H7 (cell line): ENCODE measurements around the gene P3H1. TPM values are rescaled to one million over a fixed set of nuclear protein-coding genes. Genes with fewer than 3 reads are reported as not detected.
"Not testable (repeated sequence)": the region's sequence is repeated elsewhere in the genome, so short reads cannot be mapped to it uniquely, and the experiment has no call there.

Experiments
- DNase-seq: peaks from one replicate; pipeline ENCODE4 v3.0.0; 2012
- H3K27me3 ChIP-seq: 2 replicates; pipeline ENCODE4 v1.6.0; 2011; ENCODE audit warnings: mild to moderate bottlenecking, low read length; ENCODE audit not compliant: control insufficient read depth, insufficient read depth
- H3K36me3 ChIP-seq: replicated peaks from 2 replicates; pipeline ENCODE4 v1.5.1; 2011; ENCODE audit warnings: low read length; ENCODE audit not compliant: control insufficient read depth, insufficient read depth
- H3K4me3 ChIP-seq: 2 replicates; pipeline ENCODE4 v1.5.1; 2011; ENCODE audit warnings: low read depth, mild to moderate bottlenecking, control low read depth, low read length, moderate library complexity; ENCODE audit not compliant: insufficient read depth
- total RNA-seq: library from RNA; depleted of rRNA; stranded (reverse); fragments of >200 nt; shearing (Covaris generic); gene quantifications from 2 replicates; pipeline ENCODE4 v1.2.3, GENCODE V29; 2014

Gene P3H1
- total RNA-seq, 1 experiment from 2014 or later = 139 TPM

DNA sequence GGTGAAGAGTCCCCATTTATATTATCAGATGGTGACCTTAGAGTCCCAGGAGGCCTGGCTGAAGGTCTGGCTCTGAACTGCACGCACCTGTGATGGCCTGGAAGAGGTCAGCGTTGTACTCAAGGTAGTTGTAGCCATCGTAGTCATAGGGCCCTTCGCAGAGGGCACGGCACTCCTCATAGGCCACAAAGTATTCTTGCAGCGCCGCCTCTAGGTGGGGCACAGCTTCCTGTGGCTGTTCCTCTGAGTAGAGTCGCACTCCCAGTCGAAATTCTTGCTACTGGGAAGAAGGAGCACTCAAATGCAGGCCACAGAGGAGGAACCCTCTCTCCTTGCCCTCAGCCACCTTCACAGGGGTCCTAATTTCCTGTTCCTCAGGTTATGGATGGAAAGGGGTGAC lies 7.7 kb downstream of the P3H1 start:
- no peak overlapping the region for H3K4me3 ChIP-seq
- H3K27me3 ChIP-seq = no peaks in the 10 kb centered on the region
- H3K36me3 ChIP-seq = peaks cover 30% of the 10 kb centered on the region
- DNase-seq = peak; percentile 59

DNA sequence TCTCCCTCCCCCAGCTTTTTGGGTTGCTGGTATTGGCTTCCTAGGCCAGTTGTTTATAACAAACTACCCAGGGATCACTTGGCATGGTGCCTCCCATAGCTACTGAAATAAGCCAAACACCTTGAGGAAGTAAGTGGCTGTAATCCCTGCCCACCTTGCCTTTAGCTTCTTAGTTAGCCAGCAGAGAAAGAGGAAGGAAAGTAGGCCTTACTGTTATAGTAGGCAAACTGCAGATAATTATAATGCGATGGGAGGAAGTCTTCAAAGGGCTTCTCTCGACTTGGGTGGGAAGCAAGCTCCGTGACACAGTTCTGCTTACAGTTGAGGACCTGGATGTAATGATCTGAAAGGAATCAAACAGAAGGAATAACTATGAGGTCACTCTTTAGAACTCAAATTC lies 8.2 kb downstream of the P3H1 start:
- Histone ChIP-seq H3K36me3 (peaks cover 33% of the 10 kb centered on the region), H3K27me3 (no peaks in the 10 kb centered on the region), H3K4me3 (no peak overlapping the region)
- DNase-seq = no peak

- Histone ChIP-seq H3K36me3 (peaks cover 35% of the 10 kb centered on the region), H3K27me3 (no peaks in the 10 kb centered on the region), H3K4me3 (no peak overlapping the region)
- no peak for DNase-seq
These were observed 8.9 kb downstream of the P3H1 start for GRCh38 chr1:42757892-42758275.

DNA sequence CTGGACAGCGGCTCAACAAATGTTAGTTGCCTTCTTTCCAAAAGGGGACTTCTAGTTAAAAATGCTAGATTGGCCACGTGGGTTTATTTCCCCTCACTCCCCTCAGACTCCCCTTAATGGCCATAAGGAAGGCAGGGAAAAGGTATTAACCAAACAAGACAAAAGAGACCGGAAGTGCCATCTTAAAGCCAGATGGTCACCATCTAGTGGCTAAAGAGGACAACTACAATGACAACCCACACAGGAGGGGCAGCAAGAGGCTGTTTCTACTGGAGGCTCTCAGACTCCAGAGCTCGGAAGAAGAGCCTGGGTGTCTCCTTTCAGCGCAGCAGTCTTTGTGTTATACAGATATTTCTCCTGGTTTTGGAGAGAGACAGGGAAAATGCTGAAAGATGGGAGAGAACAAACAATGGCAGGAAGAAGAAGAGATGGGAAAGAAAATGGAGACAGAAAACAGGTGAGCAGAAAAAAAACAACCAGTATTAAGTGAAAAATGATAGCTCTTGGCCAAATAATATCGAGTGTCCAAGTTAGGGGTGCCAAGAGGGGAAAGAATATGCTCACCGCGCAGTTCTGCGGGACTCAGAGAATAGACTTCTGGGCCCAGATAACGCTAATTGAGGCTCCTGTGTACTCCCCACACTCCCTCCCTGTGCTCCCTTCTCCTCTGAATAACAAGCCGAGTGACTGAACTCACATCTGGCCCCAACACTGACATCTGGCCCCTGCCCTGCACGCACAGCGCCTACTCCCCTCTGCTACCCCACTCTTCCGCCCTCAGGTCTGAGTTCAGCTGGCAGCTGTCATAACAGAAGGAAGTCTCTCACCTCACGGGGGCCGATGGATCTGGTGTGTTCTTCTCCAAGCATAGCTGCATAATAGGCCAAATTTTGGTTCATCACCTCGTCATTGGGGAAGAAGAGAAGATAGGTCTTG lies 9.6 kb downstream of the P3H1 start:
- Histone ChIP-seq H3K27me3 (no peaks in the 10 kb centered on the region), H3K4me3 (no peak overlapping the region), H3K36me3 (peaks cover 39% of the 10 kb centered on the region)
- DNase-seq = peak; percentile 80

- Histone ChIP-seq H3K4me3 (no peak overlapping the region), H3K36me3 (peaks cover 51% of the 10 kb centered on the region), H3K27me3 (no peaks in the 10 kb centered on the region)
- DNase-seq = no peak
These were observed 13.8 kb downstream of the P3H1 start for GRCh38 chr1:42753070-42753469.

DNA sequence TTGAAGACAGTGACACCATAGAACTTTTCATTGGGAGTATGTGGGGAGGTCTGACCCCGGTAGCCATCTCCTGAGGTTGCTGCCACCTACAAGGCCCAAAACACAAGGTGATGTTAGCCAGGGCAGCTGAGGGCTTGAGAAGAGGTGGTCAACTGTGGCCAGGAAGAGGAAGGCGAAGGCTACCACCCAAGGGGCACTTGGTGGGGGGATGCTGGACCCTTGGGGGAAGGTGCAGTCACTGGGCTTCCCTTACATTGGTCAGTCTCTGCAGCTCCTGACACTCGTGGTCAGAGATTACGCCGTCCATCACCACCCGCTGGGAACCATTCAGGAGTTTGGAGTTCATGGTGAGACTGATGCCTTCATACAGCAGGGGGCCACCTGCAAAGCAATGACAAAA lies 14.5 kb downstream of the P3H1 start:
- H3K36me3 ChIP-seq = peaks cover 50% of the 10 kb centered on the region
- DNase-seq = no peak
- H3K27me3 ChIP-seq = no peaks in the 10 kb centered on the region
- H3K4me3 ChIP-seq = no peak overlapping the region

DNA sequence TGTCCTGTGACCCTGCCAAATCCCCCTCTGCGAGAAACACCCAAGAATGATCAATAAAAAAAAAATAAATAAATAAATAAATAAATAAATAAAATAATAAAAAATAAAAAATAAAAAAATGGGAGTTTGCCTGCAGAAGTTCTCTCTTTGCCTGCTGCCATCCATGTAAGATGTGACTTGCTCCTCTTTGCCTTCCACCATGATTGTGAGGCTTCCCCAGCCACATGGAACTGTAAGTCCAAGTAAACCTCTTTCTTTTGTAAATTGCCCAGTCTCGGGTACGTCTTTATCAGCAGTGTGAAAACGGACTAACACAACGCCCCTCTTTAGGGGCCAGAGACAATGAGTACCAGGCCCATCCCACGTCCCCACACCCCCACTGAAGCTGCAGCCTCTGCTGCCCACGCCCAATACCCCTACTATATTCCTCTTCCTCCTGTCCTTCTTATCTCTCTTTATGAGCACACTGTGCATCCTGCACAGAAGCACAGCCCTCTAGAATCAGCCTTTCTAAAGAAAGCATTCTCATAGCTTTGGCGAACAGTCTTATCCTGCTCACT lies 15.2 kb downstream of the P3H1 start:
- not testable (repeated sequence) for H3K4me3 ChIP-seq, DNase-seq, H3K27me3 ChIP-seq
- peaks cover 52% of the 10 kb centered on the region for H3K36me3 ChIP-seq

DNA sequence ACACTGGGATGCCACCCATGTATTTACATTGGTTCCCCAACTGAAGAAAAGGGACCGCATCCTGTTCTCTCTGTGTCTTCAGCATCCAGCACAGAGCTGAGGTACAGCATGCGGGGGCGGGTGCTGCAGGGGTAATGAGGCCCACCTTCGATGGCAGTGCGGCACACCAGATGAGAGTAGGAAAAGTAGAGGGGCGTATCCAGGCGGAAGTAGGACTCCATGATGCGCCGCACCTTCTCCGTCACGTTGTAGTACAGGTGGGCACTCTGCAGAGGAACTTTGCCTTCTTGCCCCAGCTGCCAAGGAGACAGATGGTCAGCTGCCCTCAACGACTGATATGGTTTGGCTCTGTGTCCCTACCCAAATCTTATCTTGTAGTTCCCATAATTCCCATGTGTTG lies 16.8 kb downstream of the P3H1 start:
- DNase-seq = no peak
- H3K27me3 ChIP-seq = no peaks in the 10 kb centered on the region
- no peak overlapping the region for H3K4me3 ChIP-seq
- H3K36me3 ChIP-seq = peaks cover 47% of the 10 kb centered on the region

DNA sequence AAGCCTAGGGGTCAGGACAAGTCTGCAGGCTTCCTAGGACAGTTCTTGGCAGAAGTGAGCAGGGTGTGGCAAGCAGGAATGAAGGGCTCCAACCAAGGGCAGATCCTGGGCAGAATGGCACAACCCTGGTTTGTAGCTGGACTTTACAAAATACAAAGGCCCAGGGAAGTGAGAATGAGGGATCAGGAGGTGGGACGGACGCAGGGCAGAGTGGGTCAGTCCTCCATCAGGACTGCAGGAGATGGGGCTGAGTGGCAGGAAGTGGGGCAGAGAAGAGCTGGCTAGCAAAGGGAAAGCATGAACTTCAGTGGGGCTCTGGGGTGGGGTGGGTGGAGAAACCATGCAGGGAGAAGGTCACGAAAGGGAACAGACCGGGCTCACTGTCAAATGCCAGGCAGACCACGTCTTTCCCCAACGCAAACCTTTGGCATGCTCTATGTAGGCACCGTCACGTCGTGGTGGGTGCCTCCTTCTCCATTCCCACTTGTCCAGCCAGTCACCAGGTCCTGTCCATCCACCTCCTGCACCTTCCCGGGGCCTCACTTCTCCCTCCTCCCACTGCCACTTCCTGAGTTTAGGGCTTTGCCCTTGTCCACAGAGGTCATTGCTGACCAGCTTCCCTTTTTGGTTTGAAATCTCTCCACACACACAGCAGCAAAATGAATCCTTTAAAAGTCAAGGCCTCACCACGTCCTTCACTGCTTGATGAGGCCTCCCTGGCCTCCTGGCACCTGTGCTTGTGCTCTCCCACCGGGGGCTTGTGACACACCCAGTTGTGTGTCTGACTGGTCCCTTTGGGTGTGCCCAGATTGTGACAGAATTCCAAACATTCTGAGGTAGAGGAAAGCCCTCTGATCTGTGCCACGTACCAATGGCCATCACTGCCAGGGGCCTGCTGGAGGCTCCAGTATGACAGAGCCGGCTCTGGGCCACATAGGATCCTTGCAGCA lies 18.1 kb downstream of the P3H1 start:
- H3K27me3 ChIP-seq = no peaks in the 10 kb centered on the region
- DNase-seq = no peak
- H3K4me3 ChIP-seq = no peak overlapping the region
- H3K36me3 ChIP-seq = peaks cover 38% of the 10 kb centered on the region

DNA sequence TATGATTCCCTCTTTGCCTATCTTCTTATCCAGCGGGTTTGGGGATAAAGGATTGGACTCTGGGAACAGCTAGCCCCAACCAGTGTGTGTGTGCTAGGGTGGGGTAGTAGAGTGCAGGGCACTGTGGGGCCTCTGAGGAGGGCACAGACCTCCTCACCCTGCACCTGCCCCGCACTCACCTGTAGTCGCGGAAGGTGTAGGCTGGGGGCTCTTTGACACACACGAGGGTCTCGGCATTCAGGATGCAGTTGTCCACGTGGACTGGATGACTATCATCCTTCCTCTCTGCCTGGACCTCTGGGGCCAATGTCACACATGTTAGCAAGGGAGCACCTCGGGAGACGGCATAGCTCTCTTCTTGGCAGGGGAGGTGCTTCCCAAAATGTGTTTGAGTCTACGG lies 18.8 kb downstream of the P3H1 start:
- Histone ChIP-seq H3K4me3 (no peak overlapping the region), H3K36me3 (peaks cover 36% of the 10 kb centered on the region), H3K27me3 (no peaks in the 10 kb centered on the region)
- DNase-seq = no peak

GRCh38 chr1:42747125-42747524 lies 19.7 kb downstream of the P3H1 start:
- no peaks in the 10 kb centered on the region for H3K27me3 ChIP-seq
- no peak overlapping the region for H3K4me3 ChIP-seq
- DNase-seq = peak; percentile 87
- H3K36me3 ChIP-seq = peaks cover 29% of the 10 kb centered on the region

DNA sequence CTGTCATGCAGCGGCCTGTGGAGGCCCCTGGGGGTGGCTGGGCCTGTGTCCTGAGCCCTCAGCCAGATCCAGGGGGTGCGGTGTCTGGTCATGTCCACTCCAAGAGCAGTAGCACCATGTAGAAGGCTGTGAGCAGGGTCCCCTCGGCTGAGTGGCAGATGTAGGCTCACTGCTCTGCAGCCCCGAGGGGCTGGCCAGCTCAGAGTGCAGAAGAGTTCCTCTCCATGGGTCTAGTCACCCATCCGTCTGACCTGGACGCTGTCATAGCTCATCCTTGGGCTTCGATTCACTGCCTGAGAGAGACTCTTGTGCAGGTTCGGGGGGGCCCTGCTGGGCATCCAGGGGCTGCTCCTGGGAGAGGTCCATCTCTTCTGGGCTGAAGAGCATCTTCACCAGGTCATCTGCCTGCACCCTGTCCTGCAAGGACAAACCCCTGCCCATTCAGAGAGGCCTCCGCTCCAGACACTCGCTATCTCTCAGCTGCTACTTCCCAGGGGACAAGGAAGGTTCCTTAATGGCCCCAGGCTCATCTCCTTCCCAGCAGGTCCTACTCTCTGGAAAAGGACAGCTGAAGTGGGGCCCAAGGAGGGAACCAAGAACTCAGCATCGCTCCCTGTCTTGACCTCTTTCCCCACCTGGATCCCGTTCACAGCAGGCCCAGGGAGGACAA lies 20.3 kb downstream of the P3H1 start:
- no peak for DNase-seq
- H3K4me3 ChIP-seq = no peak overlapping the region

DNA sequence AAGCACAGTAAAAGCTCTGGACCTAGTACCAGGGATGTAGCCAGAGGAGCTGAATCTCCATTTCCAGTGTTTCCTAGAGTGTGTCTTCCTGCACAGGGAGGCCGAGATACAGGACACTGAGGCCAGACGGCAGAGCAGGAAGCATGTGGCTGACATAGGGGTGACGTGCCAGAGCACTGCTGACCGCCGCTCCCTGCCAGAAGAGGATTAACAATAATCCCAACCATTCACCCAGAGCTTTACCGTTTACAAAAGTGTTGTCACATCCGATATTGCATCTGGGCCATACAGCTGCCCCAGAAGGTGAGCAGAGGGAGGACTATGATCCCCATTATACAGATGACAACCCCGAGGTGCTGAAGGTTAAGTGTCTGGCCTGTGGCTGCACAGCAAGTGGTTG lies 21.0 kb downstream of the P3H1 start:
- Histone ChIP-seq H3K4me3 (no peak overlapping the region), H3K27me3 (no peaks in the 10 kb centered on the region), H3K36me3 (peaks cover 23% of the 10 kb centered on the region)
- DNase-seq = no peak

More for the DNA sequence above, 20.3 kb downstream of the P3H1 start:
- H3K27me3 ChIP-seq = no peaks in the 10 kb centered on the region
- peaks cover 24% of the 10 kb centered on the region for H3K36me3 ChIP-seq

DNA sequence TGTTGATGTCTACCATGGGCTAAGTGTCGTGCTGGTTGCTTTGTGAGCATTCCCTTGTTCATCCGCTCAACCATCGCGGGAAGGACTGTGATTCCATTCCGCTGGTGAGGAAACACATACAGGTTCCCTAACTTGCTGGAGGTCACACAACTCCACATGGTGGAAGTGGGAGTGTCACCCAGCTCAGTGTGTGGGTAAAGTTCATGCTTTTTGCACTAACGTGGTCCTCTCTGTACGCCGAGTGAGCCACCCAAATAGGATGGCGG lies 22.7 kb downstream of the P3H1 start:
- H3K4me3 ChIP-seq = no peak overlapping the region
- no peaks in the 10 kb centered on the region for H3K27me3 ChIP-seq
- peaks cover 15% of the 10 kb centered on the region for H3K36me3 ChIP-seq
- no peak for DNase-seq
